Measurements from ENCODE around the gene MAST2.
"Not testable (repeated sequence)": the region's sequence is repeated elsewhere in the genome, so short reads cannot be mapped to it uniquely, and the experiment has no call there.

The MAST2 gene

GRCh38 chr1:45809761-45810160 lies 6.3 kb downstream of the MAST2 start:
- no peak for DNase-seq (ENCODE audit: low read depth in 1 of 2, low spot score in 1 of 2)

GRCh38 chr1:45814776-45815175 lies 11.4 kb downstream of the MAST2 start:
- no peak for DNase-seq (ENCODE audit: low read depth in 1 of 2, low spot score in 1 of 2)

GRCh38 chr1:45815667-45816458 lies 12.5 kb downstream of the MAST2 start:
- no peak for DNase-seq (ENCODE audit: low read depth in 1 of 2, low spot score in 1 of 2)

- no peak for DNase-seq (ENCODE audit: low read depth in 1 of 2, low spot score in 1 of 2)
These were observed 16.8 kb downstream of the MAST2 start for GRCh38 chr1:45820173-45820572.

- DNase-seq (ENCODE audit: low read depth in 1 of 2, low spot score in 1 of 2): no peak
These were observed 17.4 kb downstream of the MAST2 start for GRCh38 chr1:45820788-45821187.

GRCh38 chr1:45822644-45823043 lies 19.2 kb downstream of the MAST2 start:
- no peak for DNase-seq (ENCODE audit: low read depth in 1 of 2, low spot score in 1 of 2)

- DNase-seq (ENCODE audit: low read depth in 1 of 2, low spot score in 1 of 2): no peak
These were observed 21.2 kb downstream of the MAST2 start for GRCh38 chr1:45824607-45825006.

- no peak for DNase-seq (ENCODE audit: low read depth in 1 of 2, low spot score in 1 of 2)
These were observed 23.8 kb downstream of the MAST2 start for GRCh38 chr1:45827256-45827655.

GRCh38 chr1:45828841-45829240 lies 25.4 kb downstream of the MAST2 start:
- no peak for DNase-seq (ENCODE audit: low read depth in 1 of 2, low spot score in 1 of 2)

- no peak for DNase-seq (ENCODE audit: low read depth in 1 of 2, low spot score in 1 of 2)
These were observed 29.9 kb downstream of the MAST2 start for GRCh38 chr1:45833361-45833760.

- DNase-seq (ENCODE audit: low read depth in 1 of 2, low spot score in 1 of 2): no peak
These were observed 31.3 kb downstream of the MAST2 start for GRCh38 chr1:45834689-45835088.

GRCh38 chr1:45836451-45836850 lies 33.0 kb downstream of the MAST2 start:
- DNase-seq (ENCODE audit: low read depth in 1 of 2, low spot score in 1 of 2): no peak

GRCh38 chr1:45836861-45837260 lies 33.4 kb downstream of the MAST2 start:
- DNase-seq (ENCODE audit: low read depth in 1 of 2, low spot score in 1 of 2): not testable (repeated sequence)

- not testable (repeated sequence) for DNase-seq (ENCODE audit: low read depth in 1 of 2, low spot score in 1 of 2)
These were observed 34.9 kb downstream of the MAST2 start for GRCh38 chr1:45838322-45838721.

- DNase-seq (ENCODE audit: low read depth in 1 of 2, low spot score in 1 of 2): no peak
These were observed 37.3 kb downstream of the MAST2 start for GRCh38 chr1:45840704-45841103.

GRCh38 chr1:45842786-45843185 lies 39.4 kb downstream of the MAST2 start:
- DNase-seq (ENCODE audit: low read depth in 1 of 2, low spot score in 1 of 2): no peak

- DNase-seq (ENCODE audit: low read depth in 1 of 2, low spot score in 1 of 2): no peak
These were observed 40.1 kb downstream of the MAST2 start for GRCh38 chr1:45843474-45843905.

GRCh38 chr1:45844000-45844399 lies 40.6 kb downstream of the MAST2 start:
- not testable (repeated sequence) for DNase-seq (ENCODE audit: low read depth in 1 of 2, low spot score in 1 of 2)

- no peak for DNase-seq (ENCODE audit: low read depth in 1 of 2, low spot score in 1 of 2)
These were observed 43.5 kb downstream of the MAST2 start for GRCh38 chr1:45846931-45847330.

- DNase-seq (ENCODE audit: low read depth in 1 of 2, low spot score in 1 of 2): no peak
These were observed 44.7 kb downstream of the MAST2 start for GRCh38 chr1:45848097-45848496.

- no peak for DNase-seq (ENCODE audit: low read depth in 1 of 2, low spot score in 1 of 2)
These were observed 45.3 kb downstream of the MAST2 start for GRCh38 chr1:45848714-45849113.

- no peak for DNase-seq (ENCODE audit: low read depth in 1 of 2, low spot score in 1 of 2)
These were observed 46.6 kb downstream of the MAST2 start for GRCh38 chr1:45850017-45850416.

- DNase-seq (ENCODE audit: low read depth in 1 of 2, low spot score in 1 of 2): no peak
These were observed 51.3 kb downstream of the MAST2 start for GRCh38 chr1:45854724-45855123.

All from activated T-helper 1 cell treated with anti-CD3 and anti-CD28 coated beads, Interleukin-2, amount 50 U/mL, for 16 hours (primary cell).